Uterus (tissue), 2 donors: ENCODE measurements around the gene MAML2.

ENCODE experiments used
- POLR2A ChIP-seq, 2 donors: fragments of 450-650 bp; IDR thresholded peaks; one replicate each; pipeline ENCODE4 v1.6.1; 2016; ENCODE audit warnings: antibody characterized with exemption in 2 of 2, mild to moderate bottlenecking in 1 of 2, moderate library complexity in 1 of 2
- TF ChIP-seq, protein P1 (sequence below), 4 experiments: fragments of 200-600 bp in 2 of 4; fragments of 450-650 bp in 2 of 4; sonication (generic) in 2 of 4; IDR thresholded peaks; one replicate each; pipeline ENCODE4 v1.5.1; 2016 to 2019; ENCODE audit warnings: antibody characterized with exemption in 4 of 4, mild to moderate bottlenecking in 2 of 4, moderate library complexity in 1 of 4

DNA sequence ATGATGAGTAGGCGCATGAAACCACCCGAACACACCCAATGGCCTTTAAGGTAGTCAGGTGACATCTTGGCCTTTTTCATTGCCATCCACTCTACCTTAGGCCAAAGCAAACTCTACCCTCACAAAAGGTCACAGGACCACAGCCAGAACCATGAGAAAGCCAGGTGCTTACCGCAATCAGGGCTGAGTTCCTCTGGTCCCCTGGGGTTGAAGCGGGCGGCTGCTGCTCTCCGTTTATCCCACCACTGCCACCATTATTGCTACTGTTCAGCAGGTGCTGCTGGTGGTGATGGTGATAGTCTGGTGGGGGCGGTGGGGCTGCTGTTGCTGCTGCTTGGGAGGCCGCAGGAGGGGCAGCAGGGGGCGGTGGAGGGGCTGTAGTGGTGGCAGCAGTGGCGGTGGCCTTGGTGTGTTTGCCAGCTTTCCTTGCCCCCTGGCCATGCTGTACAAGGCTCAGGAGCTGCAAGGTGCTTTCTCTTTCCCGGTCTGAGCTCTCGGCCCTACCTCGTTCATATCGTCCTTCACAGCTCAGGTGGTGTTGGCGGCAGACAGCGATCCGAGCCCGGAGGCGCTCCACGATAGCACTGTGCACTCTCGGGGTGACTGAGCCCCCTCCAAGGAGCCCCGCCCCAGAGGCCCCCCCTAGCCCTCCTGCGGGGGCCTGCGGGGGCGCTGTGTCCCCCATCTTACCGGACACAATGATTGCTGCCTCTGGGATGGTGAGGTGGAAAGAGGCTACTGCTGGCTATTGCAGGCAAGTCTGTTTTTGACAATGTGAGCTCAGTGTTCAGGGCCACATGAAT is 1.6 kb downstream of the MAML2 start:
- peak in 1 of 2 donors; percentile 19 for TF ChIP-seq POLR2A (IDR thresholded peaks at IDR 0.05)
- TF ChIP-seq, protein P1, sequence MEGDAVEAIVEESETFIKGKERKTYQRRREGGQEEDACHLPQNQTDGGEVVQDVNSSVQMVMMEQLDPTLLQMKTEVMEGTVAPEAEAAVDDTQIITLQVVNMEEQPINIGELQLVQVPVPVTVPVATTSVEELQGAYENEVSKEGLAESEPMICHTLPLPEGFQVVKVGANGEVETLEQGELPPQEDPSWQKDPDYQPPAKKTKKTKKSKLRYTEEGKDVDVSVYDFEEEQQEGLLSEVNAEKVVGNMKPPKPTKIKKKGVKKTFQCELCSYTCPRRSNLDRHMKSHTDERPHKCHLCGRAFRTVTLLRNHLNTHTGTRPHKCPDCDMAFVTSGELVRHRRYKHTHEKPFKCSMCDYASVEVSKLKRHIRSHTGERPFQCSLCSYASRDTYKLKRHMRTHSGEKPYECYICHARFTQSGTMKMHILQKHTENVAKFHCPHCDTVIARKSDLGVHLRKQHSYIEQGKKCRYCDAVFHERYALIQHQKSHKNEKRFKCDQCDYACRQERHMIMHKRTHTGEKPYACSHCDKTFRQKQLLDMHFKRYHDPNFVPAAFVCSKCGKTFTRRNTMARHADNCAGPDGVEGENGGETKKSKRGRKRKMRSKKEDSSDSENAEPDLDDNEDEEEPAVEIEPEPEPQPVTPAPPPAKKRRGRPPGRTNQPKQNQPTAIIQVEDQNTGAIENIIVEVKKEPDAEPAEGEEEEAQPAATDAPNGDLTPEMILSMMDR (IDR thresholded peaks at IDR 0.05), result peak; percentile 36 to 66 (median 42)
